ENCODE data around the gene USO1.
A peak's percentile ranks its signal among the peaks of the same experiment; 100 is the strongest.

USO1 gene

GRCh38 chr4:75702919-75703411 is 21.4 kb upstream of the USO1 start:
- Histone ChIP-seq H3K36me3 (ENCODE audit: control insufficient read depth in 1 of 2, insufficient read depth in 2 of 2, low read depth in 1 of 2, low read length in 2 of 2) (no peaks in the 10 kb centered on the region), H3K27me3 (ENCODE audit: control insufficient read depth in 1 of 2, insufficient read depth in 1 of 2, low read length in 2 of 2) (no peaks in the 10 kb centered on the region), H3K4me1 (ENCODE audit: control insufficient read depth, insufficient read depth, low read depth, low read length) (no peaks in the 10 kb centered on the region), H3K9ac (ENCODE audit: low read length) (no peak overlapping the region), H2BK5ac (ENCODE audit: low read depth, low read length, poor library complexity, severe bottlenecking) (no peak overlapping the region), H3K14ac (ENCODE audit: low read length in 2 of 2) (no peak overlapping the region), H2AK5ac (ENCODE audit: low read length, severe bottlenecking) (no peak overlapping the region), H3K4me2 (ENCODE audit: low read length, poor library complexity, severe bottlenecking) (no peak overlapping the region), H4K8ac (ENCODE audit: low read length) (peak overlapping the region; percentile 47), H4K91ac (ENCODE audit: low read length) (no peak overlapping the region), H3K4me3 (ENCODE audit: insufficient read depth in 1 of 2, low read depth in 1 of 2, low read length in 2 of 2) (no peak overlapping the region), H3K18ac (ENCODE audit: low read depth in 1 of 2, low read length in 2 of 2) (no peak overlapping the region), H2BK15ac (ENCODE audit: low read depth, poor library complexity, severe bottlenecking) (no peak overlapping the region), H3K9me3 (ENCODE audit: control insufficient read depth, low read length) (no peaks in the 10 kb centered on the region), H3K27ac (ENCODE audit: low read length, poor library complexity, severe bottlenecking) (no peak overlapping the region), H2BK120ac (ENCODE audit: low read depth, low read length) (no peak overlapping the region), H3K79me1 (replicated peaks; ENCODE audit: low read length, poor library complexity, severe bottlenecking) (peaks cover 4% of the 10 kb centered on the region), H3K23ac (ENCODE audit: low read length in 2 of 2) (no peak overlapping the region), H2AFZ (ENCODE audit: low read depth, low read length) (no peak overlapping the region), H3K4ac (ENCODE audit: low read depth in 1 of 2, low read length in 2 of 2) (no peak overlapping the region), H2BK12ac (ENCODE audit: low read length in 2 of 2) (no peak overlapping the region)
- DNase-seq: peak; percentile 60
- WGBS: 57% methylated on average over 4 of the region's 4 CpGs

- no peak overlapping the region for H4K91ac ChIP-seq (ENCODE audit: low read length)
- H3K9me3 ChIP-seq (ENCODE audit: control insufficient read depth, low read length): no peaks in the 10 kb centered on the region
- H3K36me3 ChIP-seq (ENCODE audit: control insufficient read depth in 1 of 2, insufficient read depth in 2 of 2, low read depth in 1 of 2, low read length in 2 of 2): no peaks in the 10 kb centered on the region
- 94% methylated on average over 4 of the region's 6 CpGs for WGBS
- no peak overlapping the region for H3K9ac ChIP-seq (ENCODE audit: low read length)
- no peak overlapping the region for H2AK5ac ChIP-seq (ENCODE audit: low read length, severe bottlenecking)
- H3K14ac ChIP-seq (ENCODE audit: low read length in 2 of 2): no peak overlapping the region
- H3K18ac ChIP-seq (ENCODE audit: low read depth in 1 of 2, low read length in 2 of 2): no peak overlapping the region
- no peak for DNase-seq
- no peak overlapping the region for H3K27ac ChIP-seq (ENCODE audit: low read length, poor library complexity, severe bottlenecking)
- no peaks in the 10 kb centered on the region for H3K4me1 ChIP-seq (ENCODE audit: control insufficient read depth, insufficient read depth, low read depth, low read length)
- H2BK5ac ChIP-seq (ENCODE audit: low read depth, low read length, poor library complexity, severe bottlenecking): no peak overlapping the region
- H2BK12ac ChIP-seq (ENCODE audit: low read length in 2 of 2): no peak overlapping the region
- no peak overlapping the region for H4K8ac ChIP-seq (ENCODE audit: low read length)
- no peak overlapping the region for H3K4ac ChIP-seq (ENCODE audit: low read depth in 1 of 2, low read length in 2 of 2)
- H3K4me3 ChIP-seq (ENCODE audit: insufficient read depth in 1 of 2, low read depth in 1 of 2, low read length in 2 of 2): no peak overlapping the region
- no peak overlapping the region for H3K23ac ChIP-seq (ENCODE audit: low read length in 2 of 2)
- H3K79me1 ChIP-seq (replicated peaks; ENCODE audit: low read length, poor library complexity, severe bottlenecking): peaks cover 9% of the 10 kb centered on the region
- H2BK120ac ChIP-seq (ENCODE audit: low read depth, low read length): no peak overlapping the region
- H2BK15ac ChIP-seq (ENCODE audit: low read depth, poor library complexity, severe bottlenecking): no peak overlapping the region
- H3K4me2 ChIP-seq (ENCODE audit: low read length, poor library complexity, severe bottlenecking): no peak overlapping the region
- H2AFZ ChIP-seq (ENCODE audit: low read depth, low read length): no peak overlapping the region
- H3K27me3 ChIP-seq (ENCODE audit: control insufficient read depth in 1 of 2, insufficient read depth in 1 of 2, low read length in 2 of 2): no peaks in the 10 kb centered on the region
Measured at GRCh38 chr4:75705198-75705977, 19.0 kb upstream of the USO1 start.

- no peak for DNase-seq
- 96% methylated on average over 3 of the region's 3 CpGs for WGBS
Measured at GRCh38 chr4:75708218-75708691, 16.1 kb upstream of the USO1 start.

GRCh38 chr4:75710246-75710645 is 14.1 kb upstream of the USO1 start:
- Histone ChIP-seq H3K23ac (ENCODE audit: low read length in 2 of 2) (no peak overlapping the region), H3K18ac (ENCODE audit: low read depth in 1 of 2, low read length in 2 of 2) (no peak overlapping the region), H3K36me3 (ENCODE audit: control insufficient read depth in 1 of 2, insufficient read depth in 2 of 2, low read depth in 1 of 2, low read length in 2 of 2) (no peaks in the 10 kb centered on the region), H2BK15ac (ENCODE audit: low read depth, poor library complexity, severe bottlenecking) (no peak overlapping the region), H3K9ac (ENCODE audit: low read length) (no peak overlapping the region), H3K9me3 (ENCODE audit: control insufficient read depth, low read length) (no peaks in the 10 kb centered on the region), H4K8ac (ENCODE audit: low read length) (no peak overlapping the region), H3K27ac (ENCODE audit: low read length, poor library complexity, severe bottlenecking) (no peak overlapping the region), H3K27me3 (ENCODE audit: control insufficient read depth in 1 of 2, insufficient read depth in 1 of 2, low read length in 2 of 2) (no peaks in the 10 kb centered on the region), H3K14ac (ENCODE audit: low read length in 2 of 2) (no peak overlapping the region), H3K79me1 (replicated peaks; ENCODE audit: low read length, poor library complexity, severe bottlenecking) (peaks cover 8% of the 10 kb centered on the region), H3K4me3 (ENCODE audit: insufficient read depth in 1 of 2, low read depth in 1 of 2, low read length in 2 of 2) (no peak overlapping the region), H3K4ac (ENCODE audit: low read depth in 1 of 2, low read length in 2 of 2) (no peak overlapping the region), H2AFZ (ENCODE audit: low read depth, low read length) (no peak overlapping the region), H4K91ac (ENCODE audit: low read length) (no peak overlapping the region), H2BK12ac (ENCODE audit: low read length in 2 of 2) (no peak overlapping the region), H2AK5ac (ENCODE audit: low read length, severe bottlenecking) (no peak overlapping the region), H2BK5ac (ENCODE audit: low read depth, low read length, poor library complexity, severe bottlenecking) (no peak overlapping the region), H3K4me1 (ENCODE audit: control insufficient read depth, insufficient read depth, low read depth, low read length) (peaks cover under 1% of the 10 kb centered on the region), H2BK120ac (ENCODE audit: low read depth, low read length) (no peak overlapping the region), H3K4me2 (ENCODE audit: low read length, poor library complexity, severe bottlenecking) (no peak overlapping the region)
- WGBS: 63% methylated on average over 4 of the region's 4 CpGs
- peak; percentile 35 for DNase-seq

More at GRCh38 chr4:75708218-75708691, 16.1 kb upstream of the USO1 start:
- Histone ChIP-seq H3K79me1 (replicated peaks; ENCODE audit: low read length, poor library complexity, severe bottlenecking) (peaks cover 5% of the 10 kb centered on the region), H2AK5ac (ENCODE audit: low read length, severe bottlenecking) (no peak overlapping the region), H3K36me3 (ENCODE audit: control insufficient read depth in 1 of 2, insufficient read depth in 2 of 2, low read depth in 1 of 2, low read length in 2 of 2) (no peaks in the 10 kb centered on the region), H3K27ac (ENCODE audit: low read length, poor library complexity, severe bottlenecking) (no peak overlapping the region), H2BK15ac (ENCODE audit: low read depth, poor library complexity, severe bottlenecking) (no peak overlapping the region), H3K9me3 (ENCODE audit: control insufficient read depth, low read length) (no peaks in the 10 kb centered on the region), H2BK12ac (ENCODE audit: low read length in 2 of 2) (no peak overlapping the region), H3K4me2 (ENCODE audit: low read length, poor library complexity, severe bottlenecking) (no peak overlapping the region), H3K14ac (ENCODE audit: low read length in 2 of 2) (no peak overlapping the region), H3K9ac (ENCODE audit: low read length) (no peak overlapping the region), H2BK120ac (ENCODE audit: low read depth, low read length) (no peak overlapping the region), H3K27me3 (ENCODE audit: control insufficient read depth in 1 of 2, insufficient read depth in 1 of 2, low read length in 2 of 2) (no peaks in the 10 kb centered on the region), H3K18ac (ENCODE audit: low read depth in 1 of 2, low read length in 2 of 2) (no peak overlapping the region), H2BK5ac (ENCODE audit: low read depth, low read length, poor library complexity, severe bottlenecking) (no peak overlapping the region), H4K91ac (ENCODE audit: low read length) (no peak overlapping the region), H3K4ac (ENCODE audit: low read depth in 1 of 2, low read length in 2 of 2) (no peak overlapping the region), H3K4me3 (ENCODE audit: insufficient read depth in 1 of 2, low read depth in 1 of 2, low read length in 2 of 2) (no peak overlapping the region), H3K23ac (ENCODE audit: low read length in 2 of 2) (no peak overlapping the region), H4K8ac (ENCODE audit: low read length) (no peak overlapping the region), H3K4me1 (ENCODE audit: control insufficient read depth, insufficient read depth, low read depth, low read length) (no peaks in the 10 kb centered on the region), H2AFZ (ENCODE audit: low read depth, low read length) (no peak overlapping the region)
